ENCODE results near the gene SEC16A.

The SEC16A gene

GRCh38 chr9:136400038-136400834, 82.6 kb downstream of the SEC16A start, which contains the start of gene SNAPC4:
Gene SNAPC4, minus strand, starts transcription at chr9:136400170. Its CDS starts 1,742 bp downstream, at chr9:136398428.
- no peak for DNase-seq (ENCODE audit: low read depth)

GRCh38 chr9:136399176-136400037, 83.4 kb downstream of the SEC16A start:
- no peak for DNase-seq (ENCODE audit: low read depth)

GRCh38 chr9:136398286-136398685, 84.6 kb downstream of the SEC16A start:
- DNase-seq (ENCODE audit: low read depth) = no peak

- no peak for DNase-seq (ENCODE audit: low read depth)
Measured at GRCh38 chr9:136397643-136398042, 85.2 kb downstream of the SEC16A start.

GRCh38 chr9:136396219-136396515, 86.7 kb downstream of the SEC16A start:
- DNase-seq (ENCODE audit: low read depth) = no peak

GRCh38 chr9:136395345-136396218, 87.3 kb downstream of the SEC16A start:
- DNase-seq (ENCODE audit: low read depth) = no peak

- DNase-seq (ENCODE audit: low read depth) = no peak
Measured at GRCh38 chr9:136395020-136395340, 87.9 kb downstream of the SEC16A start.

GRCh38 chr9:136394312-136395019, 88.4 kb downstream of the SEC16A start:
- no peak for DNase-seq (ENCODE audit: low read depth)

GRCh38 chr9:136393531-136393930, 89.3 kb downstream of the SEC16A start:
- no peak for DNase-seq (ENCODE audit: low read depth)

- no peak for DNase-seq (ENCODE audit: low read depth)
Measured at GRCh38 chr9:136392538-136393449, 90.0 kb downstream of the SEC16A start.

GRCh38 chr9:136391737-136392537, 90.9 kb downstream of the SEC16A start:
- no peak for DNase-seq (ENCODE audit: low read depth)
